ENCODE measurements around the gene KCNK16. TPM values are rescaled to one million over a fixed set of nuclear protein-coding genes. Genes with fewer than 3 reads are reported as not detected.

The KCNK16 gene
- total RNA-seq, 1 donor from 2014 or later, result not detected

GRCh38 chr6:39330057-39330456 lies 7.6 kb upstream of the KCNK16 start:
- TF ChIP-seq CTCF (IDR thresholded peaks at IDR 0.05; ENCODE audit: insufficient read depth, low read depth, low read length), result no peak
- no peak for TF ChIP-seq EZH2 (IDR thresholded peaks at IDR 0.05; ENCODE audit: insufficient read depth, low read length)
- FAIRE-seq (no peak), DNase-seq (ENCODE audit: low read depth) (no peak)
- Mint-ChIP-seq H3K27me3 (ENCODE audit: low read depth, unreplicated experiment) (peaks cover 92% of the 10 kb centered on the region), H3K27ac (ENCODE audit: unreplicated experiment) (no peak overlapping the region), H3K9me3 (ENCODE audit: unreplicated experiment) (peaks cover 7% of the 10 kb centered on the region), H3K36me3 (ENCODE audit: low read depth, unreplicated experiment) (peaks cover 5% of the 10 kb centered on the region), H3K4me1 (ENCODE audit: low read depth, unreplicated experiment) (no peaks in the 10 kb centered on the region), H3K4me3 (ENCODE audit: unreplicated experiment) (no peak overlapping the region)
- Histone ChIP-seq H3K79me2 (ENCODE audit: insufficient read depth, low read length) (no peaks in the 10 kb centered on the region), H4K20me1 (ENCODE audit: insufficient read depth, low read length) (no peaks in the 10 kb centered on the region), H2AFZ (ENCODE audit: low read depth, low read length) (no peak overlapping the region), H3K4me3 (ENCODE audit: insufficient read depth, low read depth, low read length) (no peak overlapping the region), H3K27ac (ENCODE audit: low read depth, low read length) (no peak overlapping the region), H3K4me1 (ENCODE audit: insufficient read depth, low read length) (no peaks in the 10 kb centered on the region), H3K27me3 (ENCODE audit: insufficient read depth, low read length) (peaks cover 4% of the 10 kb centered on the region), H3K9ac (ENCODE audit: low read length) (no peak overlapping the region), H3K9me3 (ENCODE audit: insufficient read depth, low read depth, low read length) (no peaks in the 10 kb centered on the region), H3K36me3 (ENCODE audit: insufficient read depth, low read length) (no peaks in the 10 kb centered on the region), H3K4me2 (ENCODE audit: low read length) (no peak overlapping the region)

GRCh38 chr6:39328066-39328465 lies 5.6 kb upstream of the KCNK16 start:
- H2AFZ ChIP-seq (ENCODE audit: low read depth, low read length), result no peak overlapping the region
- H3K27me3 ChIP-seq (ENCODE audit: insufficient read depth, low read length), result peaks cover 4% of the 10 kb centered on the region
- no peak for FAIRE-seq
- DNase-seq (ENCODE audit: low read depth), result no peak
- H3K27ac ChIP-seq (ENCODE audit: low read depth, low read length), result no peak overlapping the region
- no peak overlapping the region for H3K27ac Mint-ChIP-seq (ENCODE audit: unreplicated experiment)
- H3K4me3 Mint-ChIP-seq (ENCODE audit: unreplicated experiment), result no peak overlapping the region
- H4K20me1 ChIP-seq (ENCODE audit: insufficient read depth, low read length), result no peaks in the 10 kb centered on the region
- H3K9me3 ChIP-seq (ENCODE audit: insufficient read depth, low read depth, low read length), result no peaks in the 10 kb centered on the region
- H3K36me3 Mint-ChIP-seq (ENCODE audit: low read depth, unreplicated experiment), result peaks cover 5% of the 10 kb centered on the region
- H3K9me3 Mint-ChIP-seq (ENCODE audit: unreplicated experiment), result peaks cover 7% of the 10 kb centered on the region
- H3K4me2 ChIP-seq (ENCODE audit: low read length), result no peak overlapping the region
- H3K4me1 ChIP-seq (ENCODE audit: insufficient read depth, low read length), result no peaks in the 10 kb centered on the region
- no peak overlapping the region for H3K9ac ChIP-seq (ENCODE audit: low read length)
- TF ChIP-seq EZH2 (IDR thresholded peaks at IDR 0.05; ENCODE audit: insufficient read depth, low read length) (no peak), CTCF (IDR thresholded peaks at IDR 0.05; ENCODE audit: insufficient read depth, low read depth, low read length) (no peak)
- no peak overlapping the region for H3K4me3 ChIP-seq (ENCODE audit: insufficient read depth, low read depth, low read length)
- H3K27me3 Mint-ChIP-seq (ENCODE audit: low read depth, unreplicated experiment), result peaks cover 88% of the 10 kb centered on the region
- no peaks in the 10 kb centered on the region for H3K4me1 Mint-ChIP-seq (ENCODE audit: low read depth, unreplicated experiment)
- no peaks in the 10 kb centered on the region for H3K79me2 ChIP-seq (ENCODE audit: insufficient read depth, low read length)
- H3K36me3 ChIP-seq (ENCODE audit: insufficient read depth, low read length), result no peaks in the 10 kb centered on the region

- Histone ChIP-seq H4K20me1 (ENCODE audit: insufficient read depth, low read length) (no peaks in the 10 kb centered on the region), H3K79me2 (ENCODE audit: insufficient read depth, low read length) (no peaks in the 10 kb centered on the region), H3K9me3 (ENCODE audit: insufficient read depth, low read depth, low read length) (no peaks in the 10 kb centered on the region), H3K4me3 (ENCODE audit: insufficient read depth, low read depth, low read length) (no peak overlapping the region), H3K27ac (ENCODE audit: low read depth, low read length) (no peak overlapping the region), H3K9ac (ENCODE audit: low read length) (no peak overlapping the region), H3K4me2 (ENCODE audit: low read length) (no peak overlapping the region), H3K4me1 (ENCODE audit: insufficient read depth, low read length) (no peaks in the 10 kb centered on the region), H2AFZ (ENCODE audit: low read depth, low read length) (no peak overlapping the region), H3K27me3 (ENCODE audit: insufficient read depth, low read length) (peaks cover 4% of the 10 kb centered on the region), H3K36me3 (ENCODE audit: insufficient read depth, low read length) (no peaks in the 10 kb centered on the region)
- Mint-ChIP-seq H3K9me3 (ENCODE audit: unreplicated experiment) (peaks cover 7% of the 10 kb centered on the region), H3K36me3 (ENCODE audit: low read depth, unreplicated experiment) (peaks cover 5% of the 10 kb centered on the region), H3K27me3 (ENCODE audit: low read depth, unreplicated experiment) (peaks cover 88% of the 10 kb centered on the region), H3K4me3 (ENCODE audit: unreplicated experiment) (no peak overlapping the region), H3K27ac (ENCODE audit: unreplicated experiment) (no peak overlapping the region), H3K4me1 (ENCODE audit: low read depth, unreplicated experiment) (no peaks in the 10 kb centered on the region)
- no peak for FAIRE-seq
- DNase-seq (ENCODE audit: low read depth), result no peak
- TF ChIP-seq EZH2 (IDR thresholded peaks at IDR 0.05; ENCODE audit: insufficient read depth, low read length) (no peak), CTCF (IDR thresholded peaks at IDR 0.05; ENCODE audit: insufficient read depth, low read depth, low read length) (no peak)
These were observed 5.0 kb upstream of the KCNK16 start for GRCh38 chr6:39327507-39327906.

All from astrocyte (in vitro differentiated cells and primary cell).